GM12874 (cell line): ENCODE results near the gene METTL8.
A peak's percentile ranks its signal among the peaks of the same experiment; 100 is the strongest.

Experiments used
- TF ChIP-seq, protein P1 (sequence below): IDR thresholded peaks from 2 replicates; pipeline ENCODE4 v1.5.1; 2011; ENCODE audit warnings: low read depth, mild to moderate bottlenecking, control low read depth, low read length, moderate library complexity; ENCODE audit not compliant: insufficient read depth

The METTL8 gene

DNA sequence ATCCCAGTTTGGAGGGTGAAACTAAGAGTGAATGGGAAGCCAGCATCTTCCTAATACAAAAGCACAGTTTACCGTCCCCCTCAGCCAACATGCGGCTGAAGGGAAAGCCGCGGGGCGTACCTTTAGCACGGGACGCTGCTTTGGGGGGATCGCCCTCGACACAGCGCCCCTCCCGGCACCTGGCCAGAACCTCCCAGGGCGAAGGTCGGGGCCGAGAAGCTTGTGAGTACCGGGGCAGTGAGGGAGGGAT lies at the start of gene METTL8:
Gene METTL8, minus strand, starts transcription at position 228 of the 250 bp plus-strand sequence. CDS start 41,805 bp downstream, outside the sequence.
- TF ChIP-seq, protein P1, sequence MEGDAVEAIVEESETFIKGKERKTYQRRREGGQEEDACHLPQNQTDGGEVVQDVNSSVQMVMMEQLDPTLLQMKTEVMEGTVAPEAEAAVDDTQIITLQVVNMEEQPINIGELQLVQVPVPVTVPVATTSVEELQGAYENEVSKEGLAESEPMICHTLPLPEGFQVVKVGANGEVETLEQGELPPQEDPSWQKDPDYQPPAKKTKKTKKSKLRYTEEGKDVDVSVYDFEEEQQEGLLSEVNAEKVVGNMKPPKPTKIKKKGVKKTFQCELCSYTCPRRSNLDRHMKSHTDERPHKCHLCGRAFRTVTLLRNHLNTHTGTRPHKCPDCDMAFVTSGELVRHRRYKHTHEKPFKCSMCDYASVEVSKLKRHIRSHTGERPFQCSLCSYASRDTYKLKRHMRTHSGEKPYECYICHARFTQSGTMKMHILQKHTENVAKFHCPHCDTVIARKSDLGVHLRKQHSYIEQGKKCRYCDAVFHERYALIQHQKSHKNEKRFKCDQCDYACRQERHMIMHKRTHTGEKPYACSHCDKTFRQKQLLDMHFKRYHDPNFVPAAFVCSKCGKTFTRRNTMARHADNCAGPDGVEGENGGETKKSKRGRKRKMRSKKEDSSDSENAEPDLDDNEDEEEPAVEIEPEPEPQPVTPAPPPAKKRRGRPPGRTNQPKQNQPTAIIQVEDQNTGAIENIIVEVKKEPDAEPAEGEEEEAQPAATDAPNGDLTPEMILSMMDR, result peak; percentile 79

- TF ChIP-seq, protein P1, result no peak
These were observed 49.1 kb upstream of the METTL8 start for GRCh38 chr2:171482877-171483276.

DNA sequence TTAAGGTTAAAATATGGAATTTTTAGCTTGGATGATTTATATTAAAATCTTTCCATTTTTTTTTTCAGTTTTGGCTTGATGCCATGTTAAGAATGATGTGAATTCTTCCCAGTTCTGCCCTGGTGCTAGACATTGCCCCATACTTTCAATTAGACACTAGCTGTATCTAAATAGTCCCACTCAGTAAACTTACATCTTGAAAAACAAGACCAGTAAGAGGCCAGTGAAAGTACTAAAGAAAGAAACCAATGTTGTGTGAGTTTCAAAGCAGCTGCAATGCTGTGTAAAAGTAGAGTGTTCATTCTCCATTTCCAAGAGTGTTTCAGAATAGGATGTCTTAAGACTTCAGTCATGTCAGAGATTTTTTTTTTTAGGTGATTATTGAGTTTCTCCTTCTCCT lies 48.5 kb upstream of the METTL8 start:
- TF ChIP-seq, protein P1, result no peak

DNA sequence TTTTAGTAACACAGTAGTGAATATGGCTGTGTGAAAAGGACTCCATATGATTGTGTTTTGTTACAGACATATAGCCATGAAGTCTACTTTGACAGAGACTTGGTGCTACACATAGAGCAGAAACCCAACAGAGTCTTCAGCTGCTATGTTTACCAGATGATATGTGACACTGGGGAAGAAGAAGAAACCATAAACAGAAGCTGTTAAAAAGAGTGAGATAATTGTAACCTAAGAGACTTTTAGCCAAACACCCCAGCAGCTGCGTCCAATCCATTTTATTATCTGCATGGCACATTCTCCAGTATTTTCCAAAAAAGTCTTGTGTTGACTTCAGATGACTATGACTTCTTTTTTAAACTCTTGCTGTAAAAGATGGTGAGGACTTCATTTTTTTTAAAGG lies 47.1 kb upstream of the METTL8 start:
- TF ChIP-seq, protein P1, result no peak

DNA sequence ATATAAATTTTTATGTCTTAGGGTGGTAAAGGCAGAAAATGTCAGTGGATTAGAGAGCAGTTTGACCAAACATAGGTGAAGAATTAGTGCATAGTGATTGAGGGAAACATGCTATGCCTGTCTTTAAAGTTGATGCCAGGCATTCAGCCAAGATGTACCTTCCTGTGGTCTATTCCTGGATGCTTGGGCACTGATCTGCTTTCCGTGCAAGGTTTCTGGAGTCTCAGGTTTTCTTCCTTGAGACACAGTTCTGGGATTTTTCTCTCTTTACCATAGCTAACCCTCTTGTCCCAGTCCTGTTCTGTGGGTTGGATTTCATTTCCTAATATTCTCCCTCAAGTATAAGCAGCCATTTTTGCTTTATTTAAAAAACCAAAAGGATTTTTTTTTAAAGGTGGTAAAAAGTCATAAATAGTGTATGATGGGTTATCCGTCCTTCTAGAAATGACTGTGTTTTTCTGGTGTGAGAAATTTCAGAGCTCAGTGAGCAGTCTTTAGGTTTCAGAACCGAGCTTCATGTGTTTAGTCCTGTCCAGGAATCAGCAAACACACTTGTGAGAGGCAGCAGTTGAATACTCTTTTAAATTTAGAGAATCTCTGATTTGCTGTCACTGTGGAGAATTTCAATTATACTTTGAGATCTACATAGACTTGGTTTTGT lies 45.5 kb upstream of the METTL8 start:
- TF ChIP-seq, protein P1, result no peak

DNA sequence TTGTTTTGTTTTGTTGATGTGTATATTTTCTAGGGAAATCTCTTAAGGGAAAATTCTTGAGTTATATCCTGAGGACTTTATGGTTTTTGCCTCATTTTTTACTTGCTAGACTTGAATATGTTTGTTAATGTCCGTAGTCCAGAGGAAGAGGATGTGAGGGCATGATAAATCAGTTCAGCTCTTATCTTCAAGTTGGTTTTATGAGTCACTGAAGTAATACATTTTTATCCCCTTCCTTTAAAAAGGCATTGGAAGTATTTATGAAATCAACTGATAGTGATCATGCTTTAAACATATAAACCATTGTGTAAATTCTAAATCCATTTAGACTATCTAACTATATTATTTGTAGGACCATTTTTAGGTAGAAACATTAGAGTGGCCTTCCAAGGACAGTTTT lies 44.6 kb upstream of the METTL8 start:
- TF ChIP-seq, protein P1, result no peak

DNA sequence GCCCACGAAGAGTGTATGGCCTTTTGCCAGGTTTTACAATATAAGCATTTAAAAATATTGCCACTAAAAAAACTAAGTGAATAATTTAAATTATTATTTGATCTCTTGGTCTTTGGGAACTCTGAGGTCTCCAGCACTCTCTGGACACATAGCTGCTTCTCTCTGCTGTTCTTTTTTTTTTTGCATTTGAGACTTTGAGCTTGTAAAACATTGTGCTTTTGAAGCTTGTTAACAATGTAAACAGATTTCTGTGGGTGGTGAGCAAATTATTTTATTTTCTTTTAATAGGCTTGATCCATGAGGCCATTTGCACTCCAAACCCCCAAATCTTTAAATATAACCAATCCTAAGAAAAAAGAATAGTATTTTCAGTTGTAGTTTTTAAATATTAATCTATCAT lies 42.2 kb upstream of the METTL8 start:
- TF ChIP-seq, protein P1, result no peak

DNA sequence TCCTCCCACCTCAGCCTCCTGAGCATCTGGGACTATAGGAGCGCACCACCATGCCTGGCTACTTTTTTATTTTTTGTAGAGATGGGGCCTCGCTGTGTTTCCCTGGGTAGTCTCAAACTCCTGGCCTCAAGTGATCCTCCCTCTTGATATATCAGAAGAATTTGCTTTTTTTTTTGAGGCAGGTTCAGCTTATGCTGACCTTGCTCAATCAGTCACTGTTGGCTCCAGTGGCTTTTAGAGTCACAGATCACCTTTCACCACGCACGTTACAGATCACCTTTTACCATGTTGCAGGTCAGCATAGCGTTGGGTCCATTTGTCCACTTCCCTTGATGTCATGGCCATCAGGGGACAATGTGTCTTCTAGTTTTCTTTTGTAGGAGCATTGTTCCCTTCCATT lies 36.3 kb upstream of the METTL8 start:
- TF ChIP-seq, protein P1, result no peak
